Astrocyte (in vitro differentiated cells and primary cell): Measurements from ENCODE around the gene SLC38A11. TPM values are rescaled to one million over a fixed set of nuclear protein-coding genes. Genes with fewer than 3 reads are reported as not detected.

Experiments
- DNase-seq: peaks from one replicate; pipeline ENCODE4 v3.0.0-alpha.2; 2010; ENCODE audit warnings: low read depth
- FAIRE-seq: peaks from 2 replicates; lab custom pipeline; 2011; peaks lifted over from hg19 to GRCh38; lab: Jason Lieb, UNC
- H2AFZ ChIP-seq: 2 replicates; pipeline ENCODE4 v1.6.0; 2012; ENCODE audit warnings: low read depth, low read length, inconsistent platforms
- H3K27ac ChIP-seq: 2 replicates; pipeline ENCODE4 v1.5.1; 2011; ENCODE audit warnings: low read depth, low read length, inconsistent platforms
- H3K27me3 ChIP-seq: 2 replicates; pipeline ENCODE4 v1.6.0; 2011; ENCODE audit warnings: low read length, inconsistent platforms; ENCODE audit not compliant: insufficient read depth
- H3K36me3 ChIP-seq: 2 replicates; pipeline ENCODE4 v1.5.1; 2011; ENCODE audit warnings: low read length, inconsistent platforms; ENCODE audit not compliant: insufficient read depth
- H3K4me1 ChIP-seq: 2 replicates; pipeline ENCODE4 v1.5.1; 2011; ENCODE audit warnings: low read length, inconsistent platforms; ENCODE audit not compliant: insufficient read depth
- H3K4me2 ChIP-seq: 2 replicates; pipeline ENCODE4 v1.6.0; 2012; ENCODE audit warnings: low read length, inconsistent platforms
- H3K4me3 ChIP-seq: 2 replicates; pipeline ENCODE4 v1.5.1; 2011; ENCODE audit warnings: low read depth, mild to moderate bottlenecking, low read length, inconsistent platforms; ENCODE audit not compliant: insufficient read depth
- H3K79me2 ChIP-seq: 2 replicates; pipeline ENCODE4 v1.6.0; 2012; ENCODE audit warnings: mild to moderate bottlenecking, low read length, inconsistent platforms; ENCODE audit not compliant: insufficient read depth
- H3K9ac ChIP-seq: 2 replicates; pipeline ENCODE4 v1.6.0; 2012; ENCODE audit warnings: mild to moderate bottlenecking, low read length, inconsistent platforms
- H3K9me3 ChIP-seq: 2 replicates; pipeline ENCODE4 v1.5.1; 2012; ENCODE audit warnings: low read depth, mild to moderate bottlenecking, low read length, inconsistent platforms; ENCODE audit not compliant: insufficient read depth
- H4K20me1 ChIP-seq: 2 replicates; pipeline ENCODE4 v1.6.0; 2012; ENCODE audit warnings: low read length, inconsistent platforms; ENCODE audit not compliant: insufficient read depth
- H3K27ac Mint-ChIP-seq: one replicate; pipeline ENCODE4 v1.8.0; 2021; ENCODE audit warnings: mild to moderate bottlenecking, mixed read lengths; ENCODE audit not compliant: unreplicated experiment
- H3K27me3 Mint-ChIP-seq: one replicate; pipeline ENCODE4 v1.8.0; 2021; ENCODE audit warnings: low read depth, mixed read lengths; ENCODE audit not compliant: unreplicated experiment
- H3K36me3 Mint-ChIP-seq: one replicate; pipeline ENCODE4 v1.8.0; 2021; ENCODE audit warnings: low read depth, mixed read lengths; ENCODE audit not compliant: unreplicated experiment
- H3K4me1 Mint-ChIP-seq: one replicate; pipeline ENCODE4 v1.8.0; 2021; ENCODE audit warnings: low read depth, mixed read lengths; ENCODE audit not compliant: unreplicated experiment
- H3K4me3 Mint-ChIP-seq: one replicate; pipeline ENCODE4 v1.8.0; 2021; ENCODE audit warnings: mild to moderate bottlenecking, moderate library complexity, mixed read lengths; ENCODE audit not compliant: unreplicated experiment
- H3K9me3 Mint-ChIP-seq: one replicate; pipeline ENCODE4 v1.8.0; 2021; ENCODE audit warnings: mild to moderate bottlenecking, mixed read lengths; ENCODE audit not compliant: unreplicated experiment
- CTCF ChIP-seq: IDR thresholded peaks from 2 replicates; pipeline ENCODE4 v1.5.1; 2011; ENCODE audit warnings: low read depth, mild to moderate bottlenecking, inconsistent platforms, low read length, moderate library complexity; ENCODE audit not compliant: insufficient read depth
- EZH2 ChIP-seq: IDR thresholded peaks from 2 replicates; pipeline ENCODE4 v1.6.1; 2012; ENCODE audit warnings: mild to moderate bottlenecking, low read length, inconsistent platforms; ENCODE audit not compliant: insufficient read depth
- total RNA-seq: library from RNA; stranded (reverse); gene quantifications from 2 replicates; pipeline ENCODE4 v1.2.1, GENCODE V29; 2021

Gene SLC38A11
- total RNA-seq, 1 donor from 2014 or later, result not detected

DNA sequence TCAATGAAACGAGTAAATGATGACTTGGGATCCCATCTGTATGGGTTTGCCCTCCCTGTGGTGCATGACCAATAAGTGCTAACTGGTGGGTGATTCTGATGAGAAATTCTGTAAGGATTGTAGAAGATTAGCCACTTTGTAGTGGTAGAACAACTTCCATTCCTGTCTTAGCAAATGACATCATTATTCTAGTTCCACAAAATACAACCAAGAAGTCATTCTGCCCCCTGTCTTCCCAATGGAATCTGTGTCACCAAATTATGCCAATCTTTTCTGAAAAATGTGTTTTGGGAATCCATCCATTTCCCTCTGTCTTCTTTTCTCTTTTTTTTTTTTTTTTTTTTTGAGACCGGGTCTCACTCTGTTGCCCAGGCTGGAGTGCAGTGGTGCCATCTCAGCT, 48.4 kb downstream of the SLC38A11 start:
- Histone ChIP-seq H3K36me3 (no peaks in the 10 kb centered on the region), H3K4me1 (peaks cover 14% of the 10 kb centered on the region), H3K79me2 (no peaks in the 10 kb centered on the region), H3K27me3 (no peaks in the 10 kb centered on the region), H3K27ac (no peak overlapping the region), H2AFZ (no peak overlapping the region), H3K4me2 (no peak overlapping the region), H3K9me3 (no peaks in the 10 kb centered on the region), H4K20me1 (no peaks in the 10 kb centered on the region), H3K9ac (no peak overlapping the region), H3K4me3 (no peak overlapping the region)
- H3K27ac Mint-ChIP-seq, result no peak overlapping the region
- TF ChIP-seq CTCF, result no peak
- no peak for TF ChIP-seq EZH2
- H3K36me3 Mint-ChIP-seq, result no peaks in the 10 kb centered on the region
- DNase-seq (no peak), FAIRE-seq (no peak)
- H3K27me3 Mint-ChIP-seq, result no peaks in the 10 kb centered on the region
- peaks cover 24% of the 10 kb centered on the region for H3K4me1 Mint-ChIP-seq
- no peak overlapping the region for H3K4me3 Mint-ChIP-seq
- H3K9me3 Mint-ChIP-seq, result no peaks in the 10 kb centered on the region

DNA sequence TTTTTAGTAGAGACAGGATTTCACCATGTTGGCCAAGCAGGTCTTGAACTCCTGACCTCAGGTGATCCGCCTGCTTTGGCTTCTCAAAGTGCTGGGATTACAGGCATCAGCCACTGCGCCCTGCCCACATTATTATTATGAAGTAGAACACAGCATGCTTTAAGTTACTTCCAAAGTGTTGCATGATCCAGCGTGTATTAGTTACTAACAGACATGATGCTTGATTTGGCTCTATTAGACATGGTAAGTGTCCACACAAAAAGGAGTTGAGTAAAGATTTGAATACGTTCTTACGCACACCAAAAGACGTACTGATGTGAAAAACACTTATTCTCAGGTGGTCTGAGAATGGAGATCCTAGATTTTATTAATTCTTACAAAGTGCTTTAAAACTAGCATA, 50.0 kb downstream of the SLC38A11 start:
- no peak for DNase-seq
- Histone ChIP-seq H4K20me1 (no peaks in the 10 kb centered on the region), H3K4me3 (no peak overlapping the region), H3K9ac (no peak overlapping the region), H3K4me2 (no peak overlapping the region), H3K27me3 (no peaks in the 10 kb centered on the region), H3K36me3 (no peaks in the 10 kb centered on the region), H3K9me3 (no peaks in the 10 kb centered on the region), H3K79me2 (no peaks in the 10 kb centered on the region), H2AFZ (no peak overlapping the region), H3K4me1 (peaks cover 11% of the 10 kb centered on the region), H3K27ac (no peak overlapping the region)
- H3K9me3 Mint-ChIP-seq, result no peaks in the 10 kb centered on the region
- no peaks in the 10 kb centered on the region for H3K36me3 Mint-ChIP-seq
- H3K27me3 Mint-ChIP-seq, result no peaks in the 10 kb centered on the region
- H3K4me1 Mint-ChIP-seq, result peaks cover 20% of the 10 kb centered on the region
- no peak overlapping the region for H3K4me3 Mint-ChIP-seq
- TF ChIP-seq CTCF, result no peak
- TF ChIP-seq EZH2, result no peak
- H3K27ac Mint-ChIP-seq, result no peak overlapping the region
- no peak for FAIRE-seq

DNA sequence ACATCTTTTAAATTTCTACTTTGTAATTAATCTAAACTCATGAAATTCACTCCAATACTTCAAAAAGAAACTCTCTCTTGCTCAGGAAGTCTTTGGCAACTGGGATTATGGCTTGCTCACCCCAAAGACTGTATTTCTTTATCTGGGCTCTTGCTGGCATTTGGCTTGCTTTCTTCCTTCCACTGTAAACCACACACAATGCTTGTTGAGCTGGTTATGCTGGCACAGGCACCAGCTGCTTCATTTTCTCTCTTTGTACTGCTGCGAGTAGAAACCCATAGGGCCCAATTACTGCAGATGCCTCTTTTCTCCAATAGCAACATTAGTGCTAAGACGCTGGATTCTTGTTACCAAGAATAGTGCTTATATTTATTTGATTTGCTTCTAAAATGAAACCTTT, 51.4 kb downstream of the SLC38A11 start:
- Mint-ChIP-seq H3K27ac (no peak overlapping the region), H3K4me1 (peaks cover 7% of the 10 kb centered on the region), H3K4me3 (no peak overlapping the region), H3K9me3 (no peaks in the 10 kb centered on the region), H3K27me3 (no peaks in the 10 kb centered on the region), H3K36me3 (no peaks in the 10 kb centered on the region)
- Histone ChIP-seq H3K4me1 (peaks cover 9% of the 10 kb centered on the region), H3K9me3 (no peaks in the 10 kb centered on the region), H3K79me2 (no peaks in the 10 kb centered on the region), H3K27me3 (no peaks in the 10 kb centered on the region), H2AFZ (no peak overlapping the region), H3K4me2 (no peak overlapping the region), H3K27ac (no peak overlapping the region), H3K36me3 (no peaks in the 10 kb centered on the region), H3K4me3 (no peak overlapping the region), H3K9ac (no peak overlapping the region), H4K20me1 (no peaks in the 10 kb centered on the region)
- FAIRE-seq, result no peak
- no peak for TF ChIP-seq EZH2
- no peak for DNase-seq
